ENCODE results near the gene SLC6A6.

SLC6A6 gene

GRCh38 chr3:14426305-14426620 is 23.9 kb downstream of the SLC6A6 start:
- Histone ChIP-seq H3K4ac (ENCODE audit: low read depth, low read length) (no peak overlapping the region), H3K9ac (ENCODE audit: low read length) (no peak overlapping the region), H3K4me2 (ENCODE audit: low read length) (no peak overlapping the region), H2AFZ (ENCODE audit: insufficient read depth, low read length, poor library complexity) (no peak overlapping the region), H3K79me2 (ENCODE audit: control insufficient read depth, insufficient read depth, low read length, poor library complexity) (peaks cover 4% of the 10 kb centered on the region), H3K9me3 (ENCODE audit: insufficient read depth, low read depth, low read length) (no peaks in the 10 kb centered on the region), H2BK120ac (ENCODE audit: insufficient read depth, low read length, poor library complexity) (no peak overlapping the region), H3K79me1 (ENCODE audit: low read length) (peaks cover 3% of the 10 kb centered on the region), H3K23ac (ENCODE audit: low read length) (no peak overlapping the region), H4K91ac (ENCODE audit: low read depth, low read length) (no peak overlapping the region), H3K36me3 (ENCODE audit: control insufficient read depth in 1 of 2, insufficient read depth in 2 of 2, low read length in 2 of 2) (peaks cover 11 to 14% of the 10 kb centered on the region in 2 experiments), H3K14ac (ENCODE audit: low read length) (no peak overlapping the region), H3K4me1 (ENCODE audit: control insufficient read depth in 1 of 2, insufficient read depth in 2 of 2, low read length in 2 of 2) (peaks cover 9 to 23% of the 10 kb centered on the region in 2 experiments), H3K27ac (ENCODE audit: low read depth, low read length) (no peak overlapping the region), H2AK5ac (ENCODE audit: low read length) (no peak overlapping the region), H3K18ac (ENCODE audit: low read length) (no peak overlapping the region), H3K27me3 (ENCODE audit: insufficient read depth, low read length) (no peaks in the 10 kb centered on the region), H4K12ac (ENCODE audit: low read depth, low read length) (no peak overlapping the region), H2BK12ac (ENCODE audit: low read length) (no peak overlapping the region), H4K8ac (ENCODE audit: low read depth, low read length) (no peak overlapping the region), H3K4me3 (ENCODE audit: low read depth, low read length) (no peak overlapping the region), H2BK5ac (ENCODE audit: low read depth, low read length, poor library complexity) (no peak overlapping the region)
- WGBS (ENCODE audit: extremely low coverage, insufficient coverage, insufficient read length): no CpG with 5 or more reads among the region's 5 CpGs
- no peak for DNase-seq

GRCh38 chr3:14428087-14429033 is 26.0 kb downstream of the SLC6A6 start:
- no peak overlapping the region for H3K4me3 ChIP-seq (ENCODE audit: low read depth, low read length)
- no peak overlapping the region for H4K91ac ChIP-seq (ENCODE audit: low read depth, low read length)
- peaks cover 6 to 10% of the 10 kb centered on the region in 2 experiments for H3K36me3 ChIP-seq (ENCODE audit: control insufficient read depth in 1 of 2, insufficient read depth in 2 of 2, low read length in 2 of 2)
- H3K4me2 ChIP-seq (ENCODE audit: low read length): no peak overlapping the region
- no peak overlapping the region for H3K14ac ChIP-seq (ENCODE audit: low read length)
- H2AFZ ChIP-seq (ENCODE audit: insufficient read depth, low read length, poor library complexity): no peak overlapping the region
- H3K27me3 ChIP-seq (ENCODE audit: insufficient read depth, low read length): no peaks in the 10 kb centered on the region
- H2AK5ac ChIP-seq (ENCODE audit: low read length): no peak overlapping the region
- no peak overlapping the region for H3K27ac ChIP-seq (ENCODE audit: low read depth, low read length)
- H2BK120ac ChIP-seq (ENCODE audit: insufficient read depth, low read length, poor library complexity): no peak overlapping the region
- H3K18ac ChIP-seq (ENCODE audit: low read length): peak overlapping the region; percentile 43
- no peak overlapping the region for H2BK5ac ChIP-seq (ENCODE audit: low read depth, low read length, poor library complexity)
- no peak overlapping the region for H4K12ac ChIP-seq (ENCODE audit: low read depth, low read length)
- H2BK12ac ChIP-seq (ENCODE audit: low read length): no peak overlapping the region
- no peak for DNase-seq
- peak overlapping the region; percentile 13 for H3K4ac ChIP-seq (ENCODE audit: low read depth, low read length)
- H3K79me2 ChIP-seq (ENCODE audit: control insufficient read depth, insufficient read depth, low read length, poor library complexity): peaks cover 7% of the 10 kb centered on the region
- no peaks in the 10 kb centered on the region for H3K9me3 ChIP-seq (ENCODE audit: insufficient read depth, low read depth, low read length)
- peaks cover 20% of the 10 kb centered on the region for H3K79me1 ChIP-seq (ENCODE audit: low read length)
- WGBS (ENCODE audit: extremely low coverage, insufficient coverage, insufficient read length): no CpG with 5 or more reads among the region's 7 CpGs
- no peak overlapping the region for H3K23ac ChIP-seq (ENCODE audit: low read length)
- H3K9ac ChIP-seq (ENCODE audit: low read length): no peak overlapping the region
- H3K4me1 ChIP-seq (ENCODE audit: control insufficient read depth in 1 of 2, insufficient read depth in 2 of 2, low read length in 2 of 2): peaks cover 27 to 37% of the 10 kb centered on the region in 2 experiments
- no peak overlapping the region for H4K8ac ChIP-seq (ENCODE audit: low read depth, low read length)

GRCh38 chr3:14429237-14429636 is 26.8 kb downstream of the SLC6A6 start:
- Histone ChIP-seq H3K4me3 (ENCODE audit: low read depth, low read length) (no peak overlapping the region), H3K4me1 (ENCODE audit: control insufficient read depth in 1 of 2, insufficient read depth in 2 of 2, low read length in 2 of 2) (peaks cover 31 to 42% of the 10 kb centered on the region in 2 experiments), H2BK5ac (ENCODE audit: low read depth, low read length, poor library complexity) (no peak overlapping the region), H3K9ac (ENCODE audit: low read length) (no peak overlapping the region), H3K79me2 (ENCODE audit: control insufficient read depth, insufficient read depth, low read length, poor library complexity) (peaks cover 7% of the 10 kb centered on the region), H2BK12ac (ENCODE audit: low read length) (no peak overlapping the region), H4K91ac (ENCODE audit: low read depth, low read length) (no peak overlapping the region), H3K4ac (ENCODE audit: low read depth, low read length) (no peak overlapping the region), H3K4me2 (ENCODE audit: low read length) (no peak overlapping the region), H3K18ac (ENCODE audit: low read length) (no peak overlapping the region), H3K27ac (ENCODE audit: low read depth, low read length) (no peak overlapping the region), H3K27me3 (ENCODE audit: insufficient read depth, low read length) (no peaks in the 10 kb centered on the region), H2AFZ (ENCODE audit: insufficient read depth, low read length, poor library complexity) (no peak overlapping the region), H2AK5ac (ENCODE audit: low read length) (no peak overlapping the region), H2BK120ac (ENCODE audit: insufficient read depth, low read length, poor library complexity) (no peak overlapping the region), H3K23ac (ENCODE audit: low read length) (no peak overlapping the region), H3K9me3 (ENCODE audit: insufficient read depth, low read depth, low read length) (no peaks in the 10 kb centered on the region), H3K14ac (ENCODE audit: low read length) (no peak overlapping the region), H4K12ac (ENCODE audit: low read depth, low read length) (no peak overlapping the region), H3K79me1 (ENCODE audit: low read length) (peaks cover 20% of the 10 kb centered on the region), H3K36me3 (ENCODE audit: control insufficient read depth in 1 of 2, insufficient read depth in 2 of 2, low read length in 2 of 2) (peaks cover 10 to 11% of the 10 kb centered on the region in 2 experiments), H4K8ac (ENCODE audit: low read depth, low read length) (no peak overlapping the region)
- DNase-seq: no peak
- WGBS (ENCODE audit: extremely low coverage, insufficient coverage, insufficient read length): no CpG with 5 or more reads among the region's 5 CpGs

- H3K27me3 ChIP-seq (ENCODE audit: insufficient read depth, low read length): no peaks in the 10 kb centered on the region
- H3K9me3 ChIP-seq (ENCODE audit: insufficient read depth, low read depth, low read length): no peaks in the 10 kb centered on the region
- peaks cover 9% of the 10 kb centered on the region for H3K79me2 ChIP-seq (ENCODE audit: control insufficient read depth, insufficient read depth, low read length, poor library complexity)
- H2BK12ac ChIP-seq (ENCODE audit: low read length): no peak overlapping the region
- no peak overlapping the region for H3K4ac ChIP-seq (ENCODE audit: low read depth, low read length)
- no peak overlapping the region for H3K9ac ChIP-seq (ENCODE audit: low read length)
- DNase-seq: no peak
- H2AK5ac ChIP-seq (ENCODE audit: low read length): no peak overlapping the region
- H3K23ac ChIP-seq (ENCODE audit: low read length): no peak overlapping the region
- H3K36me3 ChIP-seq (ENCODE audit: control insufficient read depth in 1 of 2, insufficient read depth in 2 of 2, low read length in 2 of 2): peaks cover 13 to 16% of the 10 kb centered on the region in 2 experiments
- H3K18ac ChIP-seq (ENCODE audit: low read length): no peak overlapping the region
- no peak overlapping the region for H2AFZ ChIP-seq (ENCODE audit: insufficient read depth, low read length, poor library complexity)
- H3K4me3 ChIP-seq (ENCODE audit: low read depth, low read length): no peak overlapping the region
- no peak overlapping the region for H4K8ac ChIP-seq (ENCODE audit: low read depth, low read length)
- H3K27ac ChIP-seq (ENCODE audit: low read depth, low read length): no peak overlapping the region
- peaks cover 23% of the 10 kb centered on the region for H3K79me1 ChIP-seq (ENCODE audit: low read length)
- H3K4me2 ChIP-seq (ENCODE audit: low read length): no peak overlapping the region
- no peak overlapping the region for H4K91ac ChIP-seq (ENCODE audit: low read depth, low read length)
- WGBS (ENCODE audit: extremely low coverage, insufficient coverage, insufficient read length): no CpG with 5 or more reads among the region's 4 CpGs
- no peak overlapping the region for H2BK120ac ChIP-seq (ENCODE audit: insufficient read depth, low read length, poor library complexity)
- no peak overlapping the region for H2BK5ac ChIP-seq (ENCODE audit: low read depth, low read length, poor library complexity)
- peaks cover 35 to 43% of the 10 kb centered on the region in 2 experiments for H3K4me1 ChIP-seq (ENCODE audit: control insufficient read depth in 1 of 2, insufficient read depth in 2 of 2, low read length in 2 of 2)
- no peak overlapping the region for H4K12ac ChIP-seq (ENCODE audit: low read depth, low read length)
- H3K14ac ChIP-seq (ENCODE audit: low read length): no peak overlapping the region
Observed at GRCh38 chr3:14429640-14430039, 27.2 kb downstream of the SLC6A6 start.
